ENCODE measurements around the gene CA4. TPM values are rescaled to one million over a fixed set of nuclear protein-coding genes. Genes with fewer than 3 reads are reported as not detected.

Gene CA4
- total RNA-seq, 4 donors from 2014 or later = 1.5 to 3.5 (median 2.0) TPM

- no peak overlapping the region for H3K4me3 ChIP-seq (ENCODE audit: low read depth, poor library complexity, severe bottlenecking)
- intact Hi-C loops (cut with DNase I; ENCODE audit: low total_unique reads) = no loop called here
- peak in 1 of 2 donors; percentile 42 for DNase-seq (ENCODE audit: low spot score in 2 of 2)
- WGBS, 2 donors = 51 to 54% methylated on average over 14 of the region's 14 CpGs
- TF ChIP-seq POLR2A (IDR thresholded peaks at IDR 0.05) (no peak), CTCF (IDR thresholded peaks at IDR 0.05) (no peak)
Observed at GRCh38 chr17:60127068-60128064, 22.4 kb upstream of the CA4 start.

GRCh38 chr17:60128171-60128859 lies 21.5 kb upstream of the CA4 start:
- intact Hi-C loops (cut with DNase I; ENCODE audit: low total_unique reads) = no loop called here
- TF ChIP-seq CTCF (IDR thresholded peaks at IDR 0.05) = no peak
- no peak for TF ChIP-seq POLR2A (IDR thresholded peaks at IDR 0.05)
- no peak overlapping the region for H3K4me3 ChIP-seq (ENCODE audit: low read depth, poor library complexity, severe bottlenecking)
- DNase-seq (ENCODE audit: low spot score in 2 of 2) = peak in 1 of 2 donors; percentile 40
- WGBS, 2 donors = 68 to 80% methylated on average over 8 of the region's 8 CpGs

GRCh38 chr17:60129164-60129563 lies 20.6 kb upstream of the CA4 start:
- H3K4me3 ChIP-seq (ENCODE audit: low read depth, poor library complexity, severe bottlenecking) = no peak overlapping the region
- WGBS, 2 donors = 90 to 92% methylated on average over 4 of the region's 4 CpGs
- DNase-seq (ENCODE audit: low spot score in 2 of 2) = no peak
- TF ChIP-seq CTCF (IDR thresholded peaks at IDR 0.05) (no peak), POLR2A (IDR thresholded peaks at IDR 0.05) (no peak)
- intact Hi-C loops (cut with DNase I; ENCODE audit: low total_unique reads) = no loop called here

- no peak overlapping the region for H3K4me3 ChIP-seq (ENCODE audit: low read depth, poor library complexity, severe bottlenecking)
- WGBS, 2 donors = 78 to 79% methylated on average over 3 of the region's 3 CpGs
- no peak for TF ChIP-seq POLR2A (IDR thresholded peaks at IDR 0.05)
- no peak for TF ChIP-seq CTCF (IDR thresholded peaks at IDR 0.05)
- intact Hi-C loops (cut with DNase I; ENCODE audit: low total_unique reads) = no loop called here
- DNase-seq (ENCODE audit: low spot score in 2 of 2) = no peak
Observed at GRCh38 chr17:60130466-60130865, 19.3 kb upstream of the CA4 start.

GRCh38 chr17:60134396-60135150 lies 15.2 kb upstream of the CA4 start:
- DNase-seq (ENCODE audit: low spot score in 2 of 2) = peak in 1 of 2 donors; percentile 67
- intact Hi-C loops (cut with DNase I; ENCODE audit: low total_unique reads) = no loop called here
- 7 to 8% methylated on average over 16 of the region's 16 CpGs for WGBS, 2 donors
- H3K4me3 ChIP-seq (ENCODE audit: low read depth, poor library complexity, severe bottlenecking) = peak overlapping the region; percentile 49
- TF ChIP-seq POLR2A (IDR thresholded peaks at IDR 0.05) (no peak), CTCF (IDR thresholded peaks at IDR 0.05) (no peak)

Data from lower leg skin (tissue), 4 donors.